ENCODE measurements around the gene KRT13. TPM values are rescaled to one million over a fixed set of nuclear protein-coding genes. Genes with fewer than 3 reads are reported as not detected.

The KRT13 gene
- total and polyA plus RNA-seq, 2 experiments from 2014 or later: not detected

DNA sequence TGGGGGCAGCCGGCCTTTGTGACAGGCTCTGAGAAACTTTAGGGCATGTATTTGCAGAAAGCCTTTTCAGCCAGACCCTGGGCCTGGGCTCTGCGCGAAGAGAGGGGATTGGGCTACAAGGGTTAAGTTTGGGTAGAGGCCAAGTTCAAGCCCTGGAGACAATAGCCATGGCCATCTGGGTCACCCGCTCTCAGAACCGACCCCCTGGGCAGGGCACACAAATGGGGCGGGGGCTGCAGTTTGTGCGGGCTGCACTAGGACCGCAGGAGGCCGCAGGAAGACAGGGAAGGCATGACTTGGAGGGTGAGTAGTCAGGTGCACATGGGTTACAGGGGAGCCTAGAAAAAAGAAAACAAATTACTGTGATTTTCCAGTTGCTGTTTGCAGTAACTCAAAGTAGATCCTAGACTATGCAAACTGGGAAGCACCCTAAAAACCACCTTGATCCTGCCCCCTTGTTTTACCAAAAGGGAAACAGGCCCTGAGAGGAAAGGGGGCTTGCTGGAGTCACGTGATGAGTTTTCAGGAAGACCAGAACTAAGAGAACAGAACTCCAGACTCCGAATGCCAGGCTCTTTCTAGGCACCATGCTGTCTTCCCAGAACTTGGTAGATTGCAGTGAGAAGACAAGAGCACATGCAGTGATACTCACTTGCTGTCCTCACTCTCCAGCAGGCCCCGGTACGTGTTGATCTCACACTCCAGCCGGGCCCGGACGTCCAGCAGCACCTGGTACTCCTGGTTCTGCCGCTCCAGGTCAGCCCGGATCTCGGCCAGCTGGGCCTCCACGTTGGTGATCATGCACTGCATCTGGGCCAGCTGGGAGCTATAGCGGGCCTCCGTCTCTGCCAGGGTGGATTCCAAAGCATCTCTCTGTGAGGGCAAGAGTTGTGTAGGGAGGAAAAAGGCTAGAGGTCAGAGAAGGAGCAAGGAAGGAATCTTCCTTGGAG, 28.3 kb downstream of the KRT13 start:
- no peaks in the 10 kb centered on the region for H3K4me1 ChIP-seq (ENCODE audit: insufficient read depth)
- no peak for ATAC-seq
- H4K20me1 ChIP-seq (replicated peaks; ENCODE audit: insufficient read depth): no peaks in the 10 kb centered on the region
- DNase-seq (ENCODE audit: low spot score): no peak
- H3F3A ChIP-seq (replicated peaks; ENCODE audit: low read depth): no peaks in the 10 kb centered on the region
- H3K27ac ChIP-seq (ENCODE audit: low read depth): no peak overlapping the region
- H3K9me2 ChIP-seq (ENCODE audit: insufficient read depth): no peaks in the 10 kb centered on the region; the same call in 1 of the 2 replicates
- peaks cover 3% of the 10 kb centered on the region; the same call in 1 of the 3 replicates for H3K9me3 Mint-ChIP-seq
- H3K4me3 ChIP-seq: no peak overlapping the region
- peaks cover 2% of the 10 kb centered on the region for H3K27me3 Mint-ChIP-seq (ENCODE audit: insufficient read depth, low read depth, poor library complexity)
- no peak overlapping the region for H3K4me3 Mint-ChIP-seq
- H3K36me3 Mint-ChIP-seq (ENCODE audit: low read depth): no peaks in the 10 kb centered on the region
- H2AFZ ChIP-seq: no peak overlapping the region
- H3K4me2 ChIP-seq: no peak overlapping the region
- no peaks in the 10 kb centered on the region for H3K4me1 Mint-ChIP-seq
- TF ChIP-seq EZH2phosphoT487 (IDR thresholded peaks at IDR 0.05; ENCODE audit: unreplicated experiment): no peak
- TF ChIP-seq EZH2 (IDR thresholded peaks at IDR 0.05; ENCODE audit: low read depth, unreplicated experiment): no peak
- H3K27ac Mint-ChIP-seq: no peak overlapping the region
- H3K36me3 ChIP-seq (ENCODE audit: insufficient read depth): no peaks in the 10 kb centered on the region
- H3K79me2 ChIP-seq (replicated peaks; ENCODE audit: insufficient read depth): no peaks in the 10 kb centered on the region
- H3K27me3 ChIP-seq (ENCODE audit: insufficient read depth): no peaks in the 10 kb centered on the region

DNA sequence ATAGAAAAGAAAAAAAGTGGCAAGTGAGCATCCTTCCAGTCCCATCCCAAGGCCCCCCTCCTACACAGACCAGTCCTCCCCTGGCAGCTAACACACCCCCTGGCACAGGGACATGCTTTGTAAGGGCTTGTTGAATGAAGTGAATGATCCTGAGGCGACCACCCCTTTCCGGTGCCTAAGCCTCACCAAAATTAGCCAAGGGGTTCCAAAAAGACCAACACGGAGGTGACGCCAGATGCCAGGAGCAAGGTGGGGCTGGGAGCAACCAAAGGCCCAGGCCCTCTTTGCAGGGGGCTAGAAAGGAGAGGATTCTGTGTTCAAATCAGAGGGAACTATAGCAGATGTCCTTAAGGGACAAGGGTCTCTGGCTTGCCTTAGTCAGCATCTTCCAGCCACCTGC, 30.0 kb downstream of the KRT13 start:
- Histone ChIP-seq H3K27ac (ENCODE audit: low read depth) (no peak overlapping the region), H3F3A (replicated peaks; ENCODE audit: low read depth) (no peaks in the 10 kb centered on the region), H3K36me3 (ENCODE audit: insufficient read depth) (no peaks in the 10 kb centered on the region), H3K4me1 (ENCODE audit: insufficient read depth) (no peaks in the 10 kb centered on the region), H3K4me3 (no peak overlapping the region), H3K9me2 (ENCODE audit: insufficient read depth) (no peaks in the 10 kb centered on the region; the same call in 1 of the 2 replicates), H4K20me1 (replicated peaks; ENCODE audit: insufficient read depth) (no peaks in the 10 kb centered on the region), H3K4me2 (no peak overlapping the region), H3K79me2 (replicated peaks; ENCODE audit: insufficient read depth) (no peaks in the 10 kb centered on the region), H3K27me3 (ENCODE audit: insufficient read depth) (no peaks in the 10 kb centered on the region), H2AFZ (no peak overlapping the region)
- no peak for TF ChIP-seq NANOG (IDR thresholded peaks at IDR 0.05; ENCODE audit: borderline replicate concordance)
- no peak for TF ChIP-seq ZNF331 (CRISPR knock-in tag; IDR thresholded peaks at IDR 0.05; ENCODE audit: low read depth)
- TF ChIP-seq POLR2AphosphoS5 (IDR thresholded peaks at IDR 0.05; ENCODE audit: low read depth): no peak
- no peak for TF ChIP-seq ZNF114 (CRISPR knock-in tag; IDR thresholded peaks at IDR 0.05)
- no peak for TF ChIP-seq CREB1 (CRISPR knock-in tag; IDR thresholded peaks at IDR 0.05; ENCODE audit: low read depth)
- TF ChIP-seq STAT1 (IDR thresholded peaks at IDR 0.05; ENCODE audit: unreplicated experiment): no peak
- TF ChIP-seq, protein P1, sequence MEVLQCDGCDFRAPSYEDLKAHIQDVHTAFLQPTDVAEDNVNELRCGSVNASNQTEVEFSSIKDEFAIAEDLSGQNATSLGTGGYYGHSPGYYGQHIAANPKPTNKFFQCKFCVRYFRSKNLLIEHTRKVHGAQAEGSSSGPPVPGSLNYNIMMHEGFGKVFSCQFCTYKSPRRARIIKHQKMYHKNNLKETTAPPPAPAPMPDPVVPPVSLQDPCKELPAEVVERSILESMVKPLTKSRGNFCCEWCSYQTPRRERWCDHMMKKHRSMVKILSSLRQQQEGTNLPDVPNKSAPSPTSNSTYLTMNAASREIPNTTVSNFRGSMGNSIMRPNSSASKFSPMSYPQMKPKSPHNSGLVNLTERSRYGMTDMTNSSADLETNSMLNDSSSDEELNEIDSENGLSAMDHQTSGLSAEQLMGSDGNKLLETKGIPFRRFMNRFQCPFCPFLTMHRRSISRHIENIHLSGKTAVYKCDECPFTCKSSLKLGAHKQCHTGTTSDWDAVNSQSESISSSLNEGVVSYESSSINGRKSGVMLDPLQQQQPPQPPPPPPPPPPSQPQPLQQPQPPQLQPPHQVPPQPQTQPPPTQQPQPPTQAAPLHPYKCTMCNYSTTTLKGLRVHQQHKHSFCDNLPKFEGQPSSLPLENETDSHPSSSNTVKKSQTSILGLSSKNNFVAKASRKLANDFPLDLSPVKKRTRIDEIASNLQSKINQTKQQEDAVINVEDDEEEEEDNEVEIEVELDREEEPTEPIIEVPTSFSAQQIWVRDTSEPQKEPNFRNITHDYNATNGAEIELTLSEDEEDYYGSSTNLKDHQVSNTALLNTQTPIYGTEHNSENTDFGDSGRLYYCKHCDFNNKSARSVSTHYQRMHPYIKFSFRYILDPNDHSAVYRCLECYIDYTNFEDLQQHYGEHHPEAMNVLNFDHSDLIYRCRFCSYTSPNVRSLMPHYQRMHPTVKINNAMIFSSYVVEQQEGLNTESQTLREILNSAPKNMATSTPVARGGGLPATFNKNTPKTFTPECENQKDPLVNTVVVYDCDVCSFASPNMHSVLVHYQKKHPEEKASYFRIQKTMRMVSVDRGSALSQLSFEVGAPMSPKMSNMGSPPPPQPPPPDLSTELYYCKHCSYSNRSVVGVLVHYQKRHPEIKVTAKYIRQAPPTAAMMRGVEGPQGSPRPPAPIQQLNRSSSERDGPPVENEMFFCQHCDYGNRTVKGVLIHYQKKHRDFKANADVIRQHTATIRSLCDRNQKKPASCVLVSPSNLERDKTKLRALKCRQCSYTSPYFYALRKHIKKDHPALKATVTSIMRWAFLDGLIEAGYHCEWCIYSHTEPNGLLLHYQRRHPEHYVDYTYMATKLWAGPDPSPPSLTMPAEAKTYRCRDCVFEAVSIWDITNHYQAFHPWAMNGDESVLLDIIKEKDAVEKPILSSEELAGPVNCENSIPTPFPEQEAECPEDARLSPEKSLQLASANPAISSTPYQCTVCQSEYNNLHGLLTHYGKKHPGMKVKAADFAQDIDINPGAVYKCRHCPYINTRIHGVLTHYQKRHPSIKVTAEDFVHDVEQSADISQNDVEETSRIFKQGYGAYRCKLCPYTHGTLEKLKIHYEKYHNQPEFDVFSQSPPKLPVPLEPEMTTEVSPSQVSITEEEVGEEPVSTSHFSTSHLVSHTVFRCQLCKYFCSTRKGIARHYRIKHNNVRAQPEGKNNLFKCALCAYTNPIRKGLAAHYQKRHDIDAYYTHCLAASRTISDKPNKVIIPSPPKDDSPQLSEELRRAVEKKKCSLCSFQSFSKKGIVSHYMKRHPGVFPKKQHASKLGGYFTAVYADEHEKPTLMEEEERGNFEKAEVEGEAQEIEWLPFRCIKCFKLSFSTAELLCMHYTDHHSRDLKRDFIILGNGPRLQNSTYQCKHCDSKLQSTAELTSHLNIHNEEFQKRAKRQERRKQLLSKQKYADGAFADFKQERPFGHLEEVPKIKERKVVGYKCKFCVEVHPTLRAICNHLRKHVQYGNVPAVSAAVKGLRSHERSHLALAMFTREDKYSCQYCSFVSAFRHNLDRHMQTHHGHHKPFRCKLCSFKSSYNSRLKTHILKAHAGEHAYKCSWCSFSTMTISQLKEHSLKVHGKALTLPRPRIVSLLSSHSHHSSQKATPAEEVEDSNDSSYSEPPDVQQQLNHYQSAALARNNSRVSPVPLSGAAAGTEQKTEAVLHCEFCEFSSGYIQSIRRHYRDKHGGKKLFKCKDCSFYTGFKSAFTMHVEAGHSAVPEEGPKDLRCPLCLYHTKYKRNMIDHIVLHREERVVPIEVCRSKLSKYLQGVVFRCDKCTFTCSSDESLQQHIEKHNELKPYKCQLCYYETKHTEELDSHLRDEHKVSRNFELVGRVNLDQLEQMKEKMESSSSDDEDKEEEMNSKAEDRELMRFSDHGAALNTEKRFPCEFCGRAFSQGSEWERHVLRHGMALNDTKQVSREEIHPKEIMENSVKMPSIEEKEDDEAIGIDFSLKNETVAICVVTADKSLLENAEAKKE (CRISPR knock-in tag; IDR thresholded peaks at IDR 0.05): no peak
- TF ChIP-seq, protein P2, sequence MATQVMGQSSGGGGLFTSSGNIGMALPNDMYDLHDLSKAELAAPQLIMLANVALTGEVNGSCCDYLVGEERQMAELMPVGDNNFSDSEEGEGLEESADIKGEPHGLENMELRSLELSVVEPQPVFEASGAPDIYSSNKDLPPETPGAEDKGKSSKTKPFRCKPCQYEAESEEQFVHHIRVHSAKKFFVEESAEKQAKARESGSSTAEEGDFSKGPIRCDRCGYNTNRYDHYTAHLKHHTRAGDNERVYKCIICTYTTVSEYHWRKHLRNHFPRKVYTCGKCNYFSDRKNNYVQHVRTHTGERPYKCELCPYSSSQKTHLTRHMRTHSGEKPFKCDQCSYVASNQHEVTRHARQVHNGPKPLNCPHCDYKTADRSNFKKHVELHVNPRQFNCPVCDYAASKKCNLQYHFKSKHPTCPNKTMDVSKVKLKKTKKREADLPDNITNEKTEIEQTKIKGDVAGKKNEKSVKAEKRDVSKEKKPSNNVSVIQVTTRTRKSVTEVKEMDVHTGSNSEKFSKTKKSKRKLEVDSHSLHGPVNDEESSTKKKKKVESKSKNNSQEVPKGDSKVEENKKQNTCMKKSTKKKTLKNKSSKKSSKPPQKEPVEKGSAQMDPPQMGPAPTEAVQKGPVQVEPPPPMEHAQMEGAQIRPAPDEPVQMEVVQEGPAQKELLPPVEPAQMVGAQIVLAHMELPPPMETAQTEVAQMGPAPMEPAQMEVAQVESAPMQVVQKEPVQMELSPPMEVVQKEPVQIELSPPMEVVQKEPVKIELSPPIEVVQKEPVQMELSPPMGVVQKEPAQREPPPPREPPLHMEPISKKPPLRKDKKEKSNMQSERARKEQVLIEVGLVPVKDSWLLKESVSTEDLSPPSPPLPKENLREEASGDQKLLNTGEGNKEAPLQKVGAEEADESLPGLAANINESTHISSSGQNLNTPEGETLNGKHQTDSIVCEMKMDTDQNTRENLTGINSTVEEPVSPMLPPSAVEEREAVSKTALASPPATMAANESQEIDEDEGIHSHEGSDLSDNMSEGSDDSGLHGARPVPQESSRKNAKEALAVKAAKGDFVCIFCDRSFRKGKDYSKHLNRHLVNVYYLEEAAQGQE (IDR thresholded peaks at IDR 0.05; ENCODE audit: unreplicated experiment): no peak
- no peak for DNase-seq (ENCODE audit: low spot score)
- Mint-ChIP-seq H3K4me3 (no peak overlapping the region), H3K27me3 (ENCODE audit: insufficient read depth, low read depth, poor library complexity) (peaks cover 2% of the 10 kb centered on the region), H3K27ac (no peak overlapping the region), H3K4me1 (no peaks in the 10 kb centered on the region), H3K36me3 (ENCODE audit: low read depth) (no peaks in the 10 kb centered on the region), H3K9me3 (peaks cover 9% of the 10 kb centered on the region; the same call in 1 of the 3 replicates)
- no peak for ATAC-seq
